Esophagus squamous epithelium (tissue), 5 donors: ENCODE data around the gene MROH8. TPM values are rescaled to one million over a fixed set of nuclear protein-coding genes. Genes with fewer than 3 reads are reported as not detected.

Source experiments
- DNase-seq: peaks from one replicate; lab custom pipeline; 2025; lab: John Stamatoyannopoulos, UW
- H3K27ac ChIP-seq, 4 donors: fragments of 200-600 bp; sonication (generic); one replicate each; pipeline ENCODE4 v1.5.1; 2016 to 2019; ENCODE audit warnings: mild to moderate bottlenecking in 1 of 4
- H3K27me3 ChIP-seq, 4 donors: fragments of 200-600 bp; sonication (generic); 1 replicate in 3 of 4; 2 replicates in 1 of 4; pipeline versions ENCODE4 v1.5.1 to v1.6.0; 2017 to 2021; ENCODE audit warnings: antibody characterized with exemption in 1 of 4
- H3K36me3 ChIP-seq, 3 donors: fragments of 200-600 bp; sonication (generic); one replicate each; pipeline ENCODE4 v1.5.1; 2016 to 2019
- H3K4me1 ChIP-seq, 3 donors: fragments of 200-600 bp; sonication (generic); one replicate each; pipeline ENCODE4 v1.5.1; 2017 to 2019
- H3K4me3 ChIP-seq, 4 donors: fragments of 200-600 bp; sonication (generic); 1 replicate in 3 of 4; 2 replicates in 1 of 4; pipeline ENCODE4 v1.5.1; 2016 to 2019; ENCODE audit warnings: mild to moderate bottlenecking in 2 of 4, moderate library complexity in 1 of 4
- H3K9me3 ChIP-seq, 3 donors: fragments of 200-600 bp; sonication (generic); one replicate each; pipeline ENCODE4 v1.5.1; 2016 to 2019
- POLR2A ChIP-seq, 4 donors: fragments of 450-650 bp; IDR thresholded peaks; one replicate each; pipeline ENCODE4 v1.6.1; 2017; ENCODE audit warnings: antibody characterized with exemption in 4 of 4, mild to moderate bottlenecking in 4 of 4, moderate library complexity in 3 of 4
- WGBS, 2 donors: methylation state at CpG; one replicate each; pipeline ENCODE4 v1.1.5; 2018; 5-methylcytosine and 5-hydroxymethylcytosine counted together
- intact Hi-C: fragments of 100-400 bp; cut with DNase I; formaldehyde crosslinking; loops from one replicate; pipeline ENCODE4 v1.15.0; 2022
- total RNA-seq, 4 donors: library from RNA; depleted of rRNA; stranded (reverse); fragments of >200 nt; gene quantifications; one replicate each; pipeline ENCODE4 v1.1.0, GENCODE V29; 2016
- TF ChIP-seq, protein P1 (sequence below), 6 experiments: fragments of 450-650 bp in 4 of 6; fragments of 200-600 bp in 2 of 6; sonication (generic) in 2 of 6; IDR thresholded peaks; one replicate each; pipeline ENCODE4 v1.5.1; 2016 to 2019; ENCODE audit warnings: antibody characterized with exemption in 6 of 6, mild to moderate bottlenecking in 4 of 6, moderate library complexity in 4 of 6
- donor health status: DM: yes; HTN: yes; CAD: no.

The MROH8 gene
- total RNA-seq, 4 donors from 2014 or later = 0.40 to 0.95 (median 0.55) TPM

DNA sequence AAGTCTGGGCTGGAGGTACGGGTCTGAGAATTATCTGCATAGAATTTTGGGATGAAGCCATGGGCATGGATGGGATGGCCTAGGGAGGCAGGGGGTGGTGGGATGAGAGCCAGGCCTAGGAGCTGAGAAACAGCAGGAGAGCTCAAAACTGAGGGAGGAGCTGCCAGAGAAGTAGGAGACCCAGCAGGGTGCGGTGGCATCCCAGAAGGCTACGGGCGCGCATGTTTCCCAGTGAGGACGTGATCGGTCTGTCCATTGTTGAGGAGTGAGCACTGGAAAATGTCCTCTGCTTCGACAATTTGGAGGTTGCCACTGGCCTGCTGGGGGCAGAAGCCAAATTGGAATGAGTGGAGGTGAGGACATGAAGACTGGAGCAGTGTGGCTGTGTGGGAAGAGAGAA lies 14.5 kb upstream of the MROH8 start:
- Histone ChIP-seq H3K27ac (no peak overlapping the region), H3K4me1 (peaks cover 6 to 81% (median 12%) of the 10 kb centered on the region in 3 donors), H3K27me3 (no peaks in the 10 kb centered on the region), H3K9me3 (no peaks in the 10 kb centered on the region), H3K36me3 (peaks cover 0 to 71% (median 1%) of the 10 kb centered on the region in 3 donors), H3K4me3 (no peak overlapping the region)
- no peak for DNase-seq
- WGBS, 2 donors = 89 to 94% methylated on average over 8 of the region's 8 CpGs
- intact Hi-C loops = loop anchor here (10.0 kb wide), 1 partner anchor 191 kb away; no protein-coding TSS in a partner anchor
- TF ChIP-seq, protein P1, sequence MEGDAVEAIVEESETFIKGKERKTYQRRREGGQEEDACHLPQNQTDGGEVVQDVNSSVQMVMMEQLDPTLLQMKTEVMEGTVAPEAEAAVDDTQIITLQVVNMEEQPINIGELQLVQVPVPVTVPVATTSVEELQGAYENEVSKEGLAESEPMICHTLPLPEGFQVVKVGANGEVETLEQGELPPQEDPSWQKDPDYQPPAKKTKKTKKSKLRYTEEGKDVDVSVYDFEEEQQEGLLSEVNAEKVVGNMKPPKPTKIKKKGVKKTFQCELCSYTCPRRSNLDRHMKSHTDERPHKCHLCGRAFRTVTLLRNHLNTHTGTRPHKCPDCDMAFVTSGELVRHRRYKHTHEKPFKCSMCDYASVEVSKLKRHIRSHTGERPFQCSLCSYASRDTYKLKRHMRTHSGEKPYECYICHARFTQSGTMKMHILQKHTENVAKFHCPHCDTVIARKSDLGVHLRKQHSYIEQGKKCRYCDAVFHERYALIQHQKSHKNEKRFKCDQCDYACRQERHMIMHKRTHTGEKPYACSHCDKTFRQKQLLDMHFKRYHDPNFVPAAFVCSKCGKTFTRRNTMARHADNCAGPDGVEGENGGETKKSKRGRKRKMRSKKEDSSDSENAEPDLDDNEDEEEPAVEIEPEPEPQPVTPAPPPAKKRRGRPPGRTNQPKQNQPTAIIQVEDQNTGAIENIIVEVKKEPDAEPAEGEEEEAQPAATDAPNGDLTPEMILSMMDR (IDR thresholded peaks at IDR 0.05) = no peak
- no peak for TF ChIP-seq POLR2A (IDR thresholded peaks at IDR 0.05)

GRCh38 chr20:37193226-37193625 lies 13.9 kb upstream of the MROH8 start:
- Histone ChIP-seq H3K4me1 (peaks cover 6 to 77% (median 10%) of the 10 kb centered on the region in 3 donors), H3K9me3 (no peaks in the 10 kb centered on the region), H3K36me3 (peaks cover 0 to 74% (median 0%) of the 10 kb centered on the region in 3 donors), H3K27ac (no peak overlapping the region), H3K4me3 (no peak overlapping the region), H3K27me3 (no peaks in the 10 kb centered on the region)
- intact Hi-C loops = loop anchor here (10.0 kb wide), 1 partner anchor 192 kb away; no protein-coding TSS in a partner anchor
- no peak for TF ChIP-seq POLR2A (IDR thresholded peaks at IDR 0.05)
- TF ChIP-seq, protein P1 (IDR thresholded peaks at IDR 0.05) = no peak
- no peak for DNase-seq
- WGBS, 2 donors = 77 to 81% methylated on average over 3 of the region's 3 CpGs

DNA sequence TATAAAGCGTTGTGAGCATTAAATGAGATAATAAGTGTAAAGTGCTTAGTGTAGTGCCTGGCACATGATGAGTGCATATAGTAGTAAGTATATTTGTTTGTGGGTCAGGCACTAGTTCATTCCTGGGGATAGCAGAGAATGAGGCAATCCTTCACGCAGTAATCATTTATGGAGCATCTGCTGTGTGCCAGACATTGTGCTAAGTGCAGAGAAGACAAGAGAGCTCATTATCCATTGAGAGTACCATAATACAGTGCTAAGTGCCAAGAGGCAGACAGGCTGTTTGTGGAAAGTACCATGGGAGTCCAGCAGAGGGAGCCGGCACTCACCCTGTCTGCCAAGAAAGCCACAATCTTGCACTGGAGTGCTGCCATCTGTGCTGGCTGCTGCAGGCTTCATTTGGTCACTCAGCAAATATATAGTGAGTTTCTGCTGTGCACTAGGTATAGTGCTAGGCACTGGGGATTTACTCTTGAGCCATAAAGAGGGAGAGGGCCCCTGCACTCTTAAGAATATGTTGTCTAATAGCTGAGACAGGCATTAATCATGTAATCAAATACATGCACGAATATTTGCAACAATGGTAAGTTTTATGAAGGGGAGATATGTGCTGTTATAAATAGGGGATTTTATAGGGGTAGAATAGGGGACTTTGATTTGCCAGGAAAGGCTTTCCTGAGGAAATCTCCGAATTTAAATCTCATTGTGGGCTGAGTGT lies 12.9 kb upstream of the MROH8 start:
- Histone ChIP-seq H3K27ac (no peak overlapping the region), H3K4me3 (no peak overlapping the region), H3K9me3 (no peaks in the 10 kb centered on the region), H3K27me3 (no peaks in the 10 kb centered on the region), H3K36me3 (peaks cover 0 to 73% (median 0%) of the 10 kb centered on the region in 3 donors), H3K4me1 (peaks cover 6 to 77% (median 10%) of the 10 kb centered on the region in 3 donors)
- no peak for TF ChIP-seq POLR2A (IDR thresholded peaks at IDR 0.05)
- TF ChIP-seq, protein P1 (IDR thresholded peaks at IDR 0.05) = peak; percentile 56 to 91 (median 90)
- intact Hi-C loops = loop anchor here (10.0 kb wide), 1 partner anchor 193 kb away; no protein-coding TSS in a partner anchor
- WGBS, 2 donors = 25 to 28% methylated on average over 5 of the region's 5 CpGs
- peak; percentile 16 for DNase-seq

DNA sequence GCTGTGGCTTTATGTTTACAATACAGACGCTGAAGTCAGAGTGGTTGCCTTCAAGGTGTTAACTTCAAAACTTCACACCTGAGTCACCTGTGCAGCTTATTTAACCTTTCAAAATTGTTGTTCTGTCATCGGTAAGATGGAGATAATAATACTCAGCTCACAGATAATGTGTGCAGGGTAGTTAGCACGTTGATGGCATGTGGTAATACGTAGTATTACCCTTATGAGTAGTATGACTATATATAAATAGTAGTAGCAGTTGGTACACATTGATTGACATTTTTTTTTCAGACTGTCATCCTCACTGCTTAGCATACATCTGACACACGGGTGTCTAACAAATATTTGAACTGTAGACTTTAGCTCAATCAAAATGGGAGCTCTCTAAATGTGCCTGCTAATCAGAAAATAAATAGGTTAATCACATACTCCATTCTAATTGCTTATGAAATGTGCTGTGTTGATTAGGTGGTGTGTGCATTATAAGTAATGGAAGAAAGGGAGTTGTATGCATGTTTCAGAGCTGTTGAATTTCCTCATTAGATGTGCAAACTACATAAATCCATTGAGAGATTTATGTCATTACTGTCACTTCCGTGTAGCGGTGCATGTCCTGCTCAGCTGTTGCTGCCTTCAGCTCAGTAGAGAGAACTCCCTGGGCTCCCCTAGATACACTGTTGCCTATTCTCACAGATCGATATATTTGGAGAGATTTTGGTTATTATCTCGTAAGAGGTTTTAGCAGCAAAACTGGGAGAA lies 11.2 kb upstream of the MROH8 start:
- Histone ChIP-seq H3K27me3 (no peaks in the 10 kb centered on the region), H3K27ac (no peak overlapping the region), H3K4me3 (no peak overlapping the region), H3K9me3 (no peaks in the 10 kb centered on the region), H3K4me1 (peaks cover 6 to 74% (median 10%) of the 10 kb centered on the region in 3 donors), H3K36me3 (peaks cover 0 to 77% (median under 1%) of the 10 kb centered on the region in 3 donors)
- TF ChIP-seq POLR2A (IDR thresholded peaks at IDR 0.05) = no peak
- TF ChIP-seq, protein P1 (IDR thresholded peaks at IDR 0.05) = no peak
- intact Hi-C loops = loop anchor here (10.0 kb wide), 1 partner anchor 194 kb away; no protein-coding TSS in a partner anchor
- WGBS, 2 donors = 62 to 66% methylated on average over 9 of the region's 9 CpGs
- DNase-seq = no peak
